Tibial artery (tissue), 4 donors: ENCODE measurements around the gene FAM120B.

ENCODE experiments used
- DNase-seq, 2 donors: peaks; one replicate each; pipeline ENCODE4 v3.0.0-alpha.2; 2019
- H3K27ac ChIP-seq, 2 donors: fragments of 200-600 bp; sonication (generic) in 1 of 2; 1 replicate in 1 of 2; 2 replicates in 1 of 2; pipeline ENCODE4 v1.5.1; 2018 to 2019; ENCODE audit warnings: mild to moderate bottlenecking in 1 of 2
- H3K27me3 ChIP-seq, 2 donors: fragments of 200-600 bp; sonication (generic) in 1 of 2; one replicate each; pipeline versions ENCODE4 v1.5.1 to v1.6.0; 2016 to 2019
- H3K36me3 ChIP-seq, 3 donors: fragments of 200-600 bp; sonication (generic) in 2 of 3; one replicate each; pipeline ENCODE4 v1.5.1; 2016 to 2019; ENCODE audit warnings: mild to moderate bottlenecking in 2 of 3
- H3K4me1 ChIP-seq, 4 donors: fragments of 200-600 bp; sonication (generic) in 2 of 4; 1 replicate in 3 of 4; 2 replicates in 1 of 4; pipeline ENCODE4 v1.5.1; 2016 to 2019
- H3K4me3 ChIP-seq, 2 donors: fragments of 200-600 bp; sonication (generic) in 1 of 2; 1 replicate in 1 of 2; 2 replicates in 1 of 2; pipeline ENCODE4 v1.5.1; 2018 to 2019; ENCODE audit warnings: mild to moderate bottlenecking in 2 of 2
- H3K9me3 ChIP-seq, 3 donors: fragments of 200-600 bp; sonication (generic) in 1 of 3; one replicate each; pipeline ENCODE4 v1.5.1; 2016 to 2019
- intact Hi-C: fragments of 100-400 bp; cut with DNase I; formaldehyde crosslinking; loops from one replicate; pipeline ENCODE4 v1.15.0; 2023; ENCODE audit warnings: low total_unique reads
- TF ChIP-seq, protein P1 (sequence below), 2 experiments: fragments of 200-600 bp in 1 of 2; fragments of 450-650 bp in 1 of 2; IDR thresholded peaks; one replicate each; pipeline ENCODE4 v1.5.1; 2017 to 2019; ENCODE audit warnings: antibody characterized with exemption in 2 of 2, mild to moderate bottlenecking in 1 of 2, moderate library complexity in 1 of 2

FAM120B gene

GRCh38 chr6:170424604-170425126, 118.1 kb downstream of the FAM120B start:
- Histone ChIP-seq H3K9me3 (no peaks in the 10 kb centered on the region), H3K4me1 (no peaks in the 10 kb centered on the region), H3K4me3 (no peak overlapping the region), H3K36me3 (no peaks in the 10 kb centered on the region), H3K27me3 (peaks cover 0 to 15% of the 10 kb centered on the region in 2 donors), H3K27ac (no peak overlapping the region)
- DNase-seq, result no peak
- intact Hi-C loops, result no loop called here
- TF ChIP-seq, protein P1, sequence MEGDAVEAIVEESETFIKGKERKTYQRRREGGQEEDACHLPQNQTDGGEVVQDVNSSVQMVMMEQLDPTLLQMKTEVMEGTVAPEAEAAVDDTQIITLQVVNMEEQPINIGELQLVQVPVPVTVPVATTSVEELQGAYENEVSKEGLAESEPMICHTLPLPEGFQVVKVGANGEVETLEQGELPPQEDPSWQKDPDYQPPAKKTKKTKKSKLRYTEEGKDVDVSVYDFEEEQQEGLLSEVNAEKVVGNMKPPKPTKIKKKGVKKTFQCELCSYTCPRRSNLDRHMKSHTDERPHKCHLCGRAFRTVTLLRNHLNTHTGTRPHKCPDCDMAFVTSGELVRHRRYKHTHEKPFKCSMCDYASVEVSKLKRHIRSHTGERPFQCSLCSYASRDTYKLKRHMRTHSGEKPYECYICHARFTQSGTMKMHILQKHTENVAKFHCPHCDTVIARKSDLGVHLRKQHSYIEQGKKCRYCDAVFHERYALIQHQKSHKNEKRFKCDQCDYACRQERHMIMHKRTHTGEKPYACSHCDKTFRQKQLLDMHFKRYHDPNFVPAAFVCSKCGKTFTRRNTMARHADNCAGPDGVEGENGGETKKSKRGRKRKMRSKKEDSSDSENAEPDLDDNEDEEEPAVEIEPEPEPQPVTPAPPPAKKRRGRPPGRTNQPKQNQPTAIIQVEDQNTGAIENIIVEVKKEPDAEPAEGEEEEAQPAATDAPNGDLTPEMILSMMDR (IDR thresholded peaks at IDR 0.05), result no peak

DNA sequence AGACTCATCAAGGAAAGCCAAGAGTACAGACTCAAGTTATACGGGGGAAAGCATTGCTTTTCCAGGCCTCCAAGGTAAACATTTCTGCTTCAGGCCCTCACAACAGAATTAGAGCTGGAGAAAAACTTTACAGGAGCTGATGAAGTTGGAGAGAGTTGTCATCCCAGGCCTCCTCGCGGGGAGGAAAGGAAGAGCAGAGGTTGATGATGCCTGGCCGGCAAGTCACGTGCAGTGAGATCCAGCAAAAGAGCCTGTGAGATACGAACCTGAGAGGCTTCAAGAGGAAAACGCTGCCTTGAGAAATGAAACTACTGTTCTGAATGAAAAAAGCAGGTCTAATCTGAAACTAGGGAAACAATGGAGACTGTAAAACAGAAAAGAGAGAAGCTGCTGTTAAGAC, 122.9 kb downstream of the FAM120B start:
- no peaks in the 10 kb centered on the region for H3K36me3 ChIP-seq
- DNase-seq, result no peak
- H3K27me3 ChIP-seq, result peaks cover 0 to 19% of the 10 kb centered on the region in 2 donors
- H3K9me3 ChIP-seq, result no peaks in the 10 kb centered on the region
- H3K4me3 ChIP-seq, result no peak overlapping the region
- TF ChIP-seq, protein P1 (IDR thresholded peaks at IDR 0.05), result no peak
- H3K4me1 ChIP-seq, result no peaks in the 10 kb centered on the region
- intact Hi-C loops, result no loop called here
- H3K27ac ChIP-seq, result no peak overlapping the region

DNA sequence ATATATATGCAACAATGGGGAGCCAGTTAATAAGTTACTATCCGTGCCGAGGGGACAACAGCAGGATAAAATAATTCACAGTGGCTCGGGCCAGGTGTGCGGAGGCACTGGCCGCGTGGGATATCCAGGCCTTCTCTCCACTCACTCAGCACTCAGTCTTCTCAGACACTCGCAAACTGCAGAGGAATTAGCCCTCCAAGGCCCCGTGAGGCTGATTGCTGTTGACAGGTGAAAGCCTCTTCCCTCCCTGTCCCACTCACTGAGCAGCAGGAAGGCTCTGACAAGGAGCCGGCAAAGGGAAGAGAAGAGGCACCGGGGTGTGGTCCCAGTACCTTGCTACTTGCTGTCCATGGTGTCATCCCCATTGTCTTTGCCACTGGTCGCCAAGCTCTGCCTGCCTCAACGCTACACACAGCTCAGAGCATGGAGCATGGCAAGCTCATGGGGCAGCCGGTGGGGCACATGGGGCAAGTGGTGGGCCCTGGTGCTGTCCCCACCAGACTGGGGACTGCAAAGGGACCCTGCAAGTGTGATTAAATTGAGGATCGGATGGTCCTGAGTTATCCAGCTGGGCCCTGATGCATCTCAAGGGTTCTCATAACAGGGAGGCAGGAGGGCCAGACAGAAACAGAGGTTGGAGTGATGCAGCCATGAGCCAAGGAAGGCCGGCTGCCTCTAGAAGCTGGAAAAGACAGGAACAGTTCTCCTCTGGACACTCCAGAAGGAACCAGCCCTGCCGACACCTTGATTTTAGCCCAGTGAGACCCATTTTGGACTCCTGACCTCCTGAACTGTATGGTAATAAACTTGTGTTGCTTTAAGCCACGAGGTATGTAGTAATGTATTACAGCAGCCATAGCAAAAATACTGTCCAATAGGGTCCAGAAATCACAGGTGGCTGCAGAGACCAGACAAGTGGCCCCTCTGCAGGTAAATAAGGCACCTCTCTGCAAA, 126.9 kb downstream of the FAM120B start:
- intact Hi-C loops, result no loop called here
- Histone ChIP-seq H3K27ac (no peak overlapping the region), H3K9me3 (peaks cover 0 to 13% (median 5%) of the 10 kb centered on the region in 3 donors), H3K27me3 (peaks cover 0 to 23% of the 10 kb centered on the region in 2 donors), H3K36me3 (no peaks in the 10 kb centered on the region), H3K4me3 (no peak overlapping the region), H3K4me1 (peaks cover 0 to 9% (median 5%) of the 10 kb centered on the region in 4 donors)
- TF ChIP-seq, protein P1 (IDR thresholded peaks at IDR 0.05), result no peak
- DNase-seq, result no peak

- no peak for DNase-seq
- TF ChIP-seq, protein P1 (IDR thresholded peaks at IDR 0.05), result no peak
- H3K4me3 ChIP-seq, result no peak overlapping the region
- peaks cover 0 to 13% (median 5%) of the 10 kb centered on the region in 3 donors for H3K9me3 ChIP-seq
- H3K4me1 ChIP-seq, result peaks cover 0 to 10% (median 6%) of the 10 kb centered on the region in 4 donors
- H3K27me3 ChIP-seq, result peaks cover 0 to 23% of the 10 kb centered on the region in 2 donors
- intact Hi-C loops, result no loop called here
- no peak overlapping the region for H3K27ac ChIP-seq
- no peaks in the 10 kb centered on the region for H3K36me3 ChIP-seq
Measured at GRCh38 chr6:170434117-170434820, 127.7 kb downstream of the FAM120B start.

- intact Hi-C loops, result no loop called here
- peaks cover 0 to 10% (median 6%) of the 10 kb centered on the region in 4 donors for H3K4me1 ChIP-seq
Measured at GRCh38 chr6:170434821-170435155, 128.2 kb downstream of the FAM120B start.

More at GRCh38 chr6:170434821-170435155, 128.2 kb downstream of the FAM120B start:
- DNase-seq, result peak in 1 of 2 donors; percentile 39
- H3K9me3 ChIP-seq, result peaks cover 0 to 13% (median 5%) of the 10 kb centered on the region in 3 donors
- TF ChIP-seq, protein P1 (IDR thresholded peaks at IDR 0.05), result no peak
- H3K27me3 ChIP-seq, result peaks cover 0 to 23% of the 10 kb centered on the region in 2 donors
- no peaks in the 10 kb centered on the region for H3K36me3 ChIP-seq
- no peak overlapping the region for H3K27ac ChIP-seq
- H3K4me3 ChIP-seq, result no peak overlapping the region
